Right ventricle myocardium inferior (tissue), 1 donor: ENCODE data around the gene ARID1A. TPM values are rescaled to one million over a fixed set of nuclear protein-coding genes. Genes with fewer than 3 reads are reported as not detected.
A peak's percentile ranks its signal among the peaks of the same experiment; 100 is the strongest.
"Not testable (repeated sequence)": the region's sequence is repeated elsewhere in the genome, so short reads cannot be mapped to it uniquely, and the experiment has no call there.

Experiments used
- ATAC-seq: fragments of 200-7000 bp; cut with Tn5 transposase; one replicate; pipeline ENCODE4 v1.9.1; 2020; ENCODE audit warnings: mild to moderate bottlenecking, moderate library complexity
- DNase-seq: peaks from one replicate; pipeline ENCODE4 v3.0.0; 2021; ENCODE audit errors: missing footprints
- intact Hi-C: fragments of 100-400 bp; cut with DNase I; formaldehyde crosslinking; loops from one replicate; pipeline ENCODE4 v1.11.0; 2022
- total RNA-seq: library from RNA; stranded (reverse); fragmentation: NEBNext Ultra II Directional; extraction: Animal tissue kit (Norgen Biotek cat#: 25700); gene quantifications from one replicate; pipeline ENCODE4 v1.2.1, GENCODE V29; 2021
- donor health status: DM: no; HTN: yes; CAD: no; lungs with severe emphysema.

The ARID1A gene
- total RNA-seq, 1 donor from 2014 or later: 27.5 TPM

DNA sequence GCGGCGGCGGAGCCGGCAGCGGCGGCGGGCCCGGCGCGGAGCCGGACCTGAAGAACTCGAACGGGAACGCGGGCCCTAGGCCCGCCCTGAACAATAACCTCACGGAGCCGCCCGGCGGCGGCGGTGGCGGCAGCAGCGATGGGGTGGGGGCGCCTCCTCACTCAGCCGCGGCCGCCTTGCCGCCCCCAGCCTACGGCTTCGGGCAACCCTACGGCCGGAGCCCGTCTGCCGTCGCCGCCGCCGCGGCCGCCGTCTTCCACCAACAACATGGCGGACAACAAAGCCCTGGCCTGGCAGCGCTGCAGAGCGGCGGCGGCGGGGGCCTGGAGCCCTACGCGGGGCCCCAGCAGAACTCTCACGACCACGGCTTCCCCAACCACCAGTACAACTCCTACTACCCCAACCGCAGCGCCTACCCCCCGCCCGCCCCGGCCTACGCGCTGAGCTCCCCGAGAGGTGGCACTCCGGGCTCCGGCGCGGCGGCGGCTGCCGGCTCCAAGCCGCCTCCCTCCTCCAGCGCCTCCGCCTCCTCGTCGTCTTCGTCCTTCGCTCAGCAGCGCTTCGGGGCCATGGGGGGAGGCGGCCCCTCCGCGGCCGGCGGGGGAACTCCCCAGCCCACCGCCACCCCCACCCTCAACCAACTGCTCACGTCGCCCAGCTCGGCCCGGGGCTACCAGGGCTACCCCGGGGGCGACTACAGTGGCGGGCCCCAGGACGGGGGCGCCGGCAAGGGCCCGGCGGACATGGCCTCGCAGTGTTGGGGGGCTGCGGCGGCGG lies 1.0 kb downstream of the ARID1A start:
- ATAC-seq (no peak), DNase-seq (peak; percentile 70)
- intact Hi-C loops: loop anchor here (1.0 to 5.0 kb wide), 2 partner anchors 26 to 45 kb away; no protein-coding TSS in a partner anchor

DNA sequence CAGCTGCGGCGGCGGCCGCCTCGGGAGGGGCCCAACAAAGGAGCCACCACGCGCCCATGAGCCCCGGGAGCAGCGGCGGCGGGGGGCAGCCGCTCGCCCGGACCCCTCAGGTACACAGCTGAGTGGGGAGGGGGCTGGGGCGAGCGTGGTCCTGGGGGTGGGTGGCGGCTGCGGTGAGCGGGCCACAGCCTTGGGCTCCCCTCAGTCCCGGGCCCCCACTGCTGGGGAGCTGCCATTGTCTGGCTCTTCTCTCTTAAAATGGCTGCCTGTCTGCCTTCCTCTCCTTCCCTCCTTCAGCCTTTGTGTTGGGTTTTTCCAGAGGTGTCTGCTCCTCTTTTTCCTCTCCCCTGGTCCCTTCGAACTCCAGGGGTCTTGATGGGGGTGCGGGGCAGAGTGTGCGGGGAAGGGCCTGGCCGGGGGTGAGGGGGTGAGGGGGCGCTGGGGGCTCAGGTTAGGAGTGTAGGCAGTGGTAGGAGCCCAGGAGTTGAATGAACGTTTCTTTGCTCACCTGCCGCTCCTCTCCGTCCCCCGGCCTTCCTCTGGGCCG lies 1.7 kb downstream of the ARID1A start:
- no peak for DNase-seq
- ATAC-seq: no peak
- intact Hi-C loops: loop anchor here (5.0 kb wide), 1 partner anchor 45 kb away; no protein-coding TSS in a partner anchor

DNA sequence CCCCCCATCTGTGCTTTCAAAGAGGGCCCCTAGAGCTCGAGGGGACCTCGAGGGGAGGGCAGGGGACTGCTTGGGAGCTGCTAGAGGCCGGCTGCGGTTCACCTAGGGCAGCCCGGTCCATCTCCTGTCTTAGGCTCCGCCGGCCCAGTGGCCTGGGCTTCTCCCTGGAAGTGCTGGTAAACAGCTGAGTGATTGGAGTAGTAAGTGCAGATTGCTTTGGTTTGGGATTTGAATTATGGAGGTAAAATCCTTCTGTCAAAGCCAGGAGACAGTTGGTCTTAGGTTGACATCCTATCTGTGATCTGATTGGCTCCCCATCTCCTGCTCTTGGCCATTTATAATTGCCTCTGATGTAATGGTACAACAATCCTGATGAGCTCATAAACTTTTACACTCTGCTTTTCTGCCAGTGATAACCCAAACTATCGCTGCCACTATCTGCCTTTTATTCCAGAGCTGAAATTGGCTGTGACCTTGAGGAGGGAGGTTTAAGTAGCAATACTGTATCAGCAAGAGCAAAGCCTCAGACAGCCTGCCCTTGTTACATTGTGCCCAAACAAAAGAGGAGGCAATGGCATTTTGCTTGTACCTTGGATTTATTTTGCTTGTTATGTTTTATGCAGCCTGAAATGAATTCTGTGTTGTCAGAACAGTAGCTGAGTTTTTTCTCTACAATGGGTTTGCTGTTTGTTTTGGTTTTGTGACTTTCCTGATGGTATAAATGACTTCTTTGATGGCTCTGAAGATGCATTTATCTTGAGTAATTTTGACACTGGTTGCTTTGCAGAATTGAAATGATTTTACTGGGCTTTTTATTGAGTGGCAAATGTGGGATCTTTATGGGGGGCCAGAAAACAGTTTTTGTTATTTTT lies 2.4 kb downstream of the ARID1A start:
- ATAC-seq: peak; percentile 49
- peak; percentile 73 for DNase-seq
- intact Hi-C loops: loop anchor here (5.0 kb wide), 1 partner anchor 44 kb away; no protein-coding TSS in a partner anchor

DNA sequence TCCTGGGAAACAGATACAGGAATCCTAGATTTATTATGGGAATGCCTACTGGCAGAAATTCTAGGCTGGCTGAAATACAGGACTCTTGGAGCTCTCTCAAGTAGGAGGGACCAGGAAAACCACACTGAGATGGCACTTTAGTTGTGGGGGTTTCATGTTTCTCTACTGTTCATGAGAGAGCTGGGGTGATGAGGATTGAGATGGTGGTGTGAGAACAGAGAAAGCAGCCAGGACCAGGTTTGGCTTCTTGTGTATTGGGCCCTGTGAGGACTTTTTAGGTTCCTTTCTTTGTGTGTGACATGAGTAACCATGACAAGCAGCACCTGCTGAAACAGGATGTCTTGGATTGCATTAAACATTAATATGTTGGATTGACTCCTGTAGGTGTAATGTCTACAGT lies 4.9 kb downstream of the ARID1A start:
- intact Hi-C loops: no loop called here
- no peak for ATAC-seq
- DNase-seq: no peak

DNA sequence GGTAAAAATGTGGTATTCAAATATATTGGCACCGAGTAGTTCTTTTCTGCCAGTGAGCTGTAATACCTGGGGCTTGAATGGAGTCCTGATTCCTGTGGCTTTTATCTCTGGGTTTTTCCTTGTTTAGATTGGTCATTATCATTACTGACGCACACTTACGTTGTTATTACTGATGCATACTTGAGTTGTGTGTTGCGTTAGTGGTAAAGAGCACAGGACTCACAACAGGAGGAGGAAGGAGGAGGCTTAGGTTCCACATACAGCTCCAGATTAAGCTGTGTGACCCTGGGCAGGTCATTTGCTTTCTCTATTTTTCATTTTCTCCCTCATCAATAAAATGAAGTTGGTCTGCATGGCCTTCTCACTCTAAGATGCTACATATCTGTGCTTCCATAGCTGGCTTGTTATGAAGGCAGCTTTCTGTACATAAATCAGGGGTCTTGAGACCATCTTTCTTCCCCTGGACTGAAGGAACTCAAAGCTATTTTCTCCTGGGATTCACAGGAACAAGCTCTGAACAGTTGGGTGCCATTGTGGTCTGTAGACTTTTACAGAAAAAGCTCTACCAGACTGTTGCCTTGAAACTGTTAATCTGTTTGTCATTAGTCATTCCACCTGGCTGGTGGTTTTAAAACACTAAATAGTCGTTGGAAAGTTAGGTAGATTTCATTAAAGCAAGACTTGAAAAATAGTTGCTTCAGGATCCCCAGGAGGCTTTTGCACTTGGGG lies 5.6 kb downstream of the ARID1A start:
- DNase-seq: no peak
- intact Hi-C loops: no loop called here
- ATAC-seq: no peak

DNA sequence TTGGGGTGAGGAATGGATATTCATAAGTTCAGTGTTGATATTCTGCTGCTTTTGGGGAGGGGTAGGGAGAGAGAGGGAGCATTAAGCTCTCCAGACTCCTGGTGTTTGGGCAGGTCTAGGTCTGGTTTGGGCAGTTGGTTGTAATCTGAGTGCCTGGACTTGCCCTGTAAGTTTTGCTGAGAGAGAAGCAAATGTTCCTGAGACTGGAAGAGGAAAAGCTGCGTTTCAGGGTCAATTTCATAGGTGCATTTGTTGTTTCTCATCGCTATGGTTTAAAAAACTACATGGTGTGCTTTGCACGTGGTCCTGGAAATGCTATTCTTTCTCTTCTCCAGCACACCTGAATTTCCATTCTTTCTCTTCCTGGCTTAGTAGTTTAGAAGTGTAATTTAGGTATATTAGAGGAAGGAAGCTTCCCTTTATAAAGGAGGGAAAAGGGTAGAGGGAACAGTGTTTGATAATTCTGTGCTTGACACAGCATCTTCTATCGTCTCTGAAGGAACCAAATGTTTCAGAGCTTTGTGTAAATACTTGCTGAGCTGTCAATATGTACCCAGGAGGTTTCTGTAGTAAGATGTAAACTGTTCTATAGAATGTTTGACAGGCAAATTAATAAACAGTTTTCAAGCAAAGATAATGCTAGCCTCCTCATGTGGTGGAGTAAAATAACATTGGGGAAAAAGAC lies 6.3 kb downstream of the ARID1A start:
- ATAC-seq: no peak
- DNase-seq: no peak
- intact Hi-C loops: no loop called here

DNA sequence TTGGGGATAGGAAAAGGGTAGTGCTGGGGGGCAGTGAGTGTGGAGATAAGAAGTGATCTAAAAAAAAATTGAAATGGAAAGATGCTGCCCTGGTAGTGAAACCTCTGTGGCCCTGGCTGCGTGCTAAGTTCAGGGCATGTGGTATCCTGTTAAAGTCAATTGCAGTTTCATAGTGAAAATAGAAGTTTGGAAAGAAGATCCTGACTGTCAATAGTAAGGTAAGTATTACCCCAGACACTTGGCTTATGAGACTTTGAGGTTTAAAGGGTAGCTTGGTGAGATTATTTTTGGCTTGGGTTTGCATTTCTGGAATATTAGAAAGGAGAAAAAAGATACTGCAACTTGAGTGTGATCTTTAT lies 6.8 kb downstream of the ARID1A start:
- no peak for ATAC-seq
- intact Hi-C loops: no loop called here

DNA sequence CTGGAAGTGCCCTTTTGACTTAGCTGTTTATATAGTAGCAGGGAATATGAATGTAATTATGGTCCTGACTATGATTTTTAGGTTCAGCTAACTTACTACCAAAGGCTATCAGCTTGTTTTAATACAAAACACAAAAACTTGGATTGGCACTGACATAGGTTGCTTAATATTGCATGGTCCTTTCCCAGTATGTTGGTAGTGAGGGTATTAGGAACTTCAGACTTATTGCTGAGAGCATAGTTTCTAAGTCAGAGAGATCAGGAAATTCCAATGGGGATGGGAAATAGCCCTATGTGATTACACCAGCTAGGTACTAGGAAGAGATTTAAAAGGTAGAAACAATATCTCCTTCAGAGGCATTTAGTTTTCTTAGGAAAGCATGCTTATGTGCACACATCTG lies 7.7 kb downstream of the ARID1A start:
- ATAC-seq (no peak), DNase-seq (no peak)
- intact Hi-C loops: no loop called here

More for the DNA sequence above, 6.8 kb downstream of the ARID1A start:
- no peak for DNase-seq

DNA sequence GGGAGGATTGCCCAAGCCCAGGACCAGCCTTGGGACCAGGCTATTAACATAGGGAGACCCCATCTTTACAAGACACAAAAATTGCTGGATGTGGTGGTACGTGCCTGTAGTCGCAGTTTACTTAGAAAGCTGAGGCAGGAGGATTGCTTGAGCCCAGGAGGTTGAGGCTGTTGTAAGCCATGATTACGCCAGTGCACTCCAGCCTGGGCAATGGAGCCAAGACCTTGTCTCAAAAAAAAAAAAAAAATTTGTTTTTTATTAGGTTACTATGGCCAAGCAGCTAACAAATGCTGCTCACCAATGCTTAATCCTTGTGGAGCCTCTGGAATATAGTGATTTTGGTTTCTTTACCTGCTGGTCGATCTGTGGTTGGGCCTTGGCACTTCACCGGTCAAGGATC lies 8.8 kb downstream of the ARID1A start:
- intact Hi-C loops: no loop called here
- DNase-seq (no peak), ATAC-seq (no peak)

DNA sequence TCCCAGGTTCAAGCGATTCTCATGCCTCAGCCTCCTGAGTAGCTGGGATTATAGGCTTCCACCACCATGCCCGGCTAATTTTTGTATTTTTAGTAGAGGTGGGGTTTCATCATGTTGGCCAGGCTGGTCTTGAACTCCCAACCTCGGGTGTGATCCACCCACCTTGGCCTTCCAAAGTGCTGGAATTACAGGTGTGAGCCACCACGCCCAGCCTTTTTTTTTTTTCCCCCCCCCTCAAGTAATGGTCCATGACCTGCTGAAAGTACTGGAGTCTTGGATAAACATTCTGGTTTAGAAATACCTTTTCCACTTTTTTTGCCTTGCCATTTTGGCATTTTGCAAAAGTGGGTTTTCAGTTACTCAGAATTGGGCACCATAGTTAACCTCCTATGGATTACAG lies 9.4 kb downstream of the ARID1A start:
- ATAC-seq, DNase-seq, intact Hi-C loops: not testable (repeated sequence)

DNA sequence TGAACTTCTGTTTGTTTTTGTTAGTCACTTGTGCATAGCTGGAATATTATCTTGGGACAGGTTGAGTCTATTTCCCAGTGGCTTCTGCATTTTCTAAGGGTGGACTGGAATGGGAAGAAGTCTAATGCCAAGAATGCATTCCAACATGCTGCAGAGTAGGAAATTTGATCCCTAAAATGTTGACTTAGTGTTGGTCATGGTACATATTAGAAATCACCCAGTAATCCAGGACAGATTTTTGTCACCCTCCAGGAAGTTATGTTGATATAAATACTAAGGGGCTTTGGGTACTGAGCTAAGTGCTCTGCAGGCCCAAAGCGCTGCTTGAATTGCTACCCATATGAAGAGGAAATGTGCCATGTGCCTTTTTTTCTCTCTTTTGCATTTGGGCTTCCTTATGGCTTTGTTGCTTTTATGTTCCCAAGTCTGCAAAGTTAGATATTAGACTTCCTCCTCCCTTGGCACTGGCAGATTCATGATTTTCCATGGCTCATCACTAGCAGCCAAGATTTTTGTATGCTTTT lies 10.0 kb downstream of the ARID1A start:
- ATAC-seq: no peak
- no peak for DNase-seq
- intact Hi-C loops: no loop called here

DNA sequence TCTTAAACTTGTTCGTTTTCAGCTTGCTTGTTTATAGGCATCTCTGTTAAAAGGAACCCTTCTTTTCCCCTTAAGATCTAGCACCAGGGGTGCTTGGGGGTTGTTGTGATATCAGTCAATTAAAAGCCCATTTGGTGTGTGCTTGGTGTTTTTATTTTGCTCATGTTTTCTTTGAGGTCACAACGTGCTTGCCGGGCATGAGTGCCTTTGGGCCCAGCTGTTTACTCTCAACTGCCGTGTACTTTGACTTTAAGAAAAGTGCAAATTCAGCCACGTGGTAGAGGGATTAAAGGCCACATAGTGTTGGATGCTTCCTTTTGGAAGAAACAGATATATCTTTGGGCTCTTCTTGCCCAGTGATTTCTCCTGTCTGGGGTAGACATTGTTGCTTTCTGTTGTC lies 10.5 kb downstream of the ARID1A start:
- peak; percentile 47 for ATAC-seq
- no peak for DNase-seq
- intact Hi-C loops: no loop called here

DNA sequence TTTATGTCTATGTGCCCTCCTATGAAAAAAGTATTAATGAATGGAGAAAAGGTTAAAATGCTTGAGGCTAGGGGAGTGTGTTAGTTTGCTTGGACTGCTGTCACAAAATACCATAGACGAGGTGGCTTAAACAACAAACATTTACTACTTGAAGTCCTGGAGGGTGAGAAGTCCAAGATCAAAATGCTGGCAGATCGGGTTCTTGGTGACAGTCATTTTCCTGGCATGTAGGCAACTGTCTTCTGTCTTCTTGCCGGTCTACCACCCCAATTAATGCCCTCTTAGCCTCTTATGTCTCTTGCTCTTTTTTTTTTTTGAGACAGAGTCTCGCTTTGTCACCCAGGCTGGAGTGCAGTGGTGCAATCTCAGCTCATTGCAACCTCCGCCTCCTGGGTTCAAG lies 15.0 kb downstream of the ARID1A start:
- no peak for ATAC-seq
- no peak for DNase-seq
- intact Hi-C loops: no loop called here

DNA sequence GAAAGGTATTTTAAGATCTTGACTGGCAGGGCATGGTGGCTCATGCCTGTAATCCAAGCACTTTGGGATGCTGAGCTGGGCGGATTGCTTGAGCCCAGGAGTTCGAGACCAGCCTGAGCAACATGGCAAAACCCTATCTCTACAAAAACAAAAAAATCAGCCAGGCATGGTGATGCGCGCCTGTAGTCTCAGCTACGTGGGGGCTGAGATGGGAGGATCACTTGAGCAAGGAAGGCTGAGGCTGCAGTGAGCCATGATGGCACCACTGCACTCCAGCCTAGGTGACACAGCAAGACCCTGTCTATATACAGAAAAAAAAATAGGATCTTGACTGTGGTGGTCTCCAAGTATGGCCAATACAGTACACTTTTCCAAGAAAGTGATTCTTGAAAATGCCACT lies 16.0 kb downstream of the ARID1A start:
- intact Hi-C loops: no loop called here
- ATAC-seq: no peak

DNA sequence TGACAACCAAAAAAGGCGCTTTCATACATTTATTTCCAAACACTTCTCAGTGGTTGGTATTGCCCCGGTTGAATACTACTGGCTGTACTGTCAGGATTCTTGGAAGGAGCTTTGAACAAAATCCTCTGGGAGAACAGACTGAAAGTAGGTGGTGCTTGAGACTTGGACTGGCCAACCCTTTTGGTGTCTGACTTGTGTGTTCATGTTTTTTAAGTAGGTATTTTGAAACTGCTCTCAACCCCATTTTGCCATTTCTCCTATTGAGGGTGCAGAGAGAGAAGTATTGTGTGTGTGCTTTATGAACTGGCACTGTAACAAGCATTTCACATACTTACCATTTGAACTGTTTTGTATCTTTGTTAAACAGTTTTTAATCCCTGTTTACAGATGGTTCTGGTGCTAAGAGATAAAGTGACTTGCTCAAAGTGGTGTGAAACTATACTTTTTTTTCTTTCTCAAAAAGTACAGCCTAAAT lies 21.2 kb downstream of the ARID1A start:
- ATAC-seq (peak; percentile 77), DNase-seq (no peak)
- intact Hi-C loops: no loop called here

More for the DNA sequence above, 16.0 kb downstream of the ARID1A start:
- no peak for DNase-seq

DNA sequence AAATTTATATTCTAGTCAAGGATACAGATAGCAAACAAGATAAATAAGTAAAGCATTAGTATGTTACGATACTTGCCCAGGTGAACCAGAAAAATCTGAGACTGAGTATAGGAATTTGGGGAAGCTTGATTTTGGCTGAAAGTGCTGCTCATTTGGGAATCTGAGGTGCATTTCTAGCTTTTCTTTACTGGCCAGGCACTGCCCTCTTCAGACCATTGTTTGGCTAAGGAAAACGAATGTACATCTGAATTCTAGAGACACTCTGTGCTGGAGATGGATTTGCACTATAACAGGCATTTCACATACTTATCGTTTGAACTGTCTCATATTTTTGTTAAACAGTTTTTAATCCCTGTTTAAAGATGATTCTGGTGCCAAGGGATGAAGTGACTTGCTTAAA lies 23.4 kb downstream of the ARID1A start:
- ATAC-seq (no peak), DNase-seq (no peak)
- intact Hi-C loops: no loop called here

DNA sequence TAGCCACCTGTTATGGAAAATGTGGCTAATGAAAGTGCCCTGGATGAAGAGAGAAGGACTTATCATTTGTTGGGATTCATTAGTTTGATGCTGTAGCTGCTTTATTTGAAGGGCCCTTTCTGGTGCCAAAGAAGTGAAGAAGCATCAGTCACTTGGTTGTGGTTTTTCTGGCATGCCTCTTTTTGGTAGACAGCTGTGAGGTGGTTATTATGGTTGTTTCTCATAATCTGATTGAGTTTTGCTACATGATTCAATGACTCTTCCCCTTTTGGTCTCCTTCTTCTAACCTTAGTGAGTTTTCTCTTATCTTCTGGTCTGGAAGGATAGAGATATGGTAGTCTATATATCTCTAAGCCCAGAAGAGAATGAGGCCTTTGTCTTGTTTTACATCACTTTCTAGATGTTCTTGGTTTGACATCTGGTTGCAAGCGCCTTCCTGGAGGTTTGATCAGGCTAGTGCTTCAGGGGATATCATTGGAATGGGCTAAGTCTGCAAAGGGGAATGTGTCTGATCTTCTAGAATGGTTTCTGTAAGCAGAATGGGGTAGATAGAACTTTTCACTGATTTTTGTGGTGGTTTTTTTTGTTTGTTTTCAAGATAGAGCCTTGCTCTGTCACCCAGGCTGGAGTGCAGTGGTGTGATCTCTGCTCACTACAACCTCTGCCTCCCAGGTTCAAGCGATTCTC lies 26.0 kb downstream of the ARID1A start:
- DNase-seq (no peak), ATAC-seq (no peak)
- intact Hi-C loops: no loop called here
